Panc1 (cell line): Measurements from ENCODE around the gene POLR3E. TPM values are rescaled to one million over a fixed set of nuclear protein-coding genes. Genes with fewer than 3 reads are reported as not detected.
A peak's percentile ranks its signal among the peaks of the same experiment; 100 is the strongest.

Experiments used
- ATAC-seq: fragments of 200-7000 bp; cut with Tn5 transposase; 2 replicates; pipeline ENCODE4 v1.9.1; 2020; ENCODE audit warnings: mild to moderate bottlenecking, moderate library complexity
- BruUV-seq: library from RNA; stranded (reverse); fragments of 400-500 nt; replicated peaks from 2 replicates; lab custom pipeline; 2021; lab: Mats Ljungman, UMichigan
- CTCF ChIA-PET: fragments of 300-600 bp; sonication (Branson Sonifier 250); formaldehyde crosslinking; loops from one replicate; lab custom pipeline; 2022; ENCODE audit warnings: antibody characterized with exemption; lab: Charles Lee
- POLR2A ChIA-PET: fragments of 300-600 bp; sonication (Branson Sonifier 250); formaldehyde crosslinking; loops from one replicate; lab custom pipeline; 2022; ENCODE audit warnings: antibody characterized with exemption; lab: Charles Lee
- DNase-seq: peaks from one replicate; pipeline ENCODE4 v3.0.0-alpha.2; 2010; ENCODE audit warnings: low read depth, low spot score
- H3K27ac ChIP-seq: 2 replicates; pipeline ENCODE4 v1.5.1; 2011; ENCODE audit warnings: mild to moderate bottlenecking, low read length, inconsistent platforms
- H3K27me3 ChIP-seq: fragments of 200-500 bp; sonication (Bioruptor generic); 2 replicates; pipeline ENCODE4 v1.6.0; 2014; ENCODE audit warnings: low read length, inconsistent platforms; ENCODE audit not compliant: control insufficient read depth, insufficient read depth
- H3K36me3 ChIP-seq: fragments of 200-500 bp; sonication (Bioruptor generic); 2 replicates; pipeline ENCODE4 v1.5.1; 2014; ENCODE audit warnings: inconsistent platforms, mild to moderate bottlenecking, low read length, moderate library complexity; ENCODE audit not compliant: control insufficient read depth, insufficient read depth
- H3K4me1 ChIP-seq: 2 replicates; pipeline ENCODE4 v1.5.1; 2011; ENCODE audit warnings: inconsistent platforms, mild to moderate bottlenecking, low read length, moderate library complexity; ENCODE audit not compliant: control insufficient read depth, insufficient read depth
- H3K4me3 ChIP-seq, 2 experiments: 2 replicates each; pipeline ENCODE4 v1.5.1; 2011 to 2012; ENCODE audit warnings: low read depth in 2 of 2, low read length in 2 of 2, mild to moderate bottlenecking in 2 of 2, inconsistent platforms in 1 of 2, moderate library complexity in 1 of 2
- H3K9me3 ChIP-seq: fragments of 200-500 bp; sonication (Bioruptor generic); 2 replicates; pipeline ENCODE4 v1.5.1; 2014; ENCODE audit warnings: low read depth, mild to moderate bottlenecking, inconsistent platforms, low read length, moderate library complexity; ENCODE audit not compliant: control insufficient read depth, insufficient read depth
- POLR2AphosphoS5 ChIP-seq: IDR thresholded peaks from 2 replicates; pipeline ENCODE4 v1.6.1; 2012; ENCODE audit warnings: mild to moderate bottlenecking, low read depth, low read length, moderate library complexity
- SIN3A ChIP-seq: IDR thresholded peaks from 2 replicates; pipeline ENCODE4 v1.6.1; 2012; ENCODE audit warnings: low read depth, mild to moderate bottlenecking, low read length, moderate library complexity, borderline replicate concordance; ENCODE audit not compliant: insufficient read depth
- TCF7L2 ChIP-seq: IDR thresholded peaks from 2 replicates; pipeline ENCODE4 v1.6.1; 2011; ENCODE audit warnings: mild to moderate bottlenecking, low read depth, low read length, inconsistent platforms
- in situ Hi-C: cut with HindIII; loops from 2 replicates; pipeline ENCODE4 v1.10.0; 2016; ENCODE audit warnings: low sequenced_read_pairs, low pct_unique_long_range_greater_than_20kb
- intact Hi-C: fragments of 100-400 bp; cut with micrococcal nuclease; formaldehyde crosslinking; loops from one replicate; pipeline ENCODE4 v1.10.0; 2022; ENCODE audit not compliant: unreplicated experiment
- total RNA-seq: library from RNA; stranded (reverse); gene quantifications from one replicate; pipeline ENCODE4 v1.2.1, GENCODE V29; 2021; ENCODE audit not compliant: unreplicated experiment
- TF ChIP-seq, protein P1 (sequence below): fragments of 450-650 bp; IDR thresholded peaks from 2 replicates; pipeline ENCODE4 v1.5.1; 2017; ENCODE audit warnings: mild to moderate bottlenecking
- TF ChIP-seq, protein P2 (sequence below), 2 experiments: IDR thresholded peaks; 2 replicates each; pipeline ENCODE4 v1.6.1; 2011 to 2012; ENCODE audit warnings: low read depth in 2 of 2, control low read depth in 1 of 2, low read length in 1 of 2, mild to moderate bottlenecking in 1 of 2, moderate library complexity in 1 of 2; ENCODE audit not compliant: insufficient read depth in 1 of 2

Gene POLR3E
- total RNA-seq, 1 experiment from 2014 or later: 45.2 TPM

DNA sequence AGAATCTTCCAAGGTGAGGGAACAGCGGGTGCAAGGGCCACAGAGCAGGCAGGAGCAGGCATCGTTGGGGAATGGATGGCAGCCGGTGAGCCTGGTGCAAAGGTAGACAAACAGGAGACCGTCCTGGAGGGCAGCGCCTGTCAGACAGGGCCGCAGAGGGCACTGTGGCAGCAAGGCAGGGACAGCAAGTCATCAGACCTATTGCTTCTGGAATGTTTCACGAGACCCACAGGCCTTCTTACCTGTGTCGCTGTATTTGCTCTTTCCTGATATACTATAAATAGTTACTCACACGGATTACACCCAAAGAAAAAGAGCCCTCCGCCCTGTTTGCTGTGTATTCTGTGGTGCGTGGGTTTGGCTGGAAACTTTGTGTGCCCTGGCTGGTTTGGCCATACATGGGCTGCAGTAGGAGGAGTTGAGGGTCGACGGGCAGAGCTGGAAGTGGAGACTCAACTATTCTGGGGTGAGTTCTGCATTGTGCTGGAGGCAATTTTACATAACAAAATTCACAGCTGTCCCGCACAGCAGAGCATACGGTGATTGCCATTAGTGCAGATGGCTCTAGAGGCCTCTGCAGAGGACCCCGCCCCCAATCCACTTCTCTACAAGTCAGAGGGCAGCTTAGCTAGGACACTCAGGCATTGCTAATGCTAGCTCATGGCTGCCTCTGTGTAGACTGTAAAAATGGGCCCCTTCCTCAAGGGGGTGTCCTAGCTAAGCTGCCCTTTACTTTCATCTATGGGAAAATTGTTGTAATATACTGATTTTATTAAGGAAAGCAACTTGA lies 18.6 kb upstream of the POLR3E start:
- Histone ChIP-seq H3K27me3 (no peaks in the 10 kb centered on the region), H3K36me3 (no peaks in the 10 kb centered on the region), H3K4me3 (no peak overlapping the region), H3K4me1 (no peaks in the 10 kb centered on the region), H3K9me3 (no peaks in the 10 kb centered on the region), H3K27ac (no peak overlapping the region)
- in situ Hi-C loops (no loop called here), intact Hi-C loops (no loop called here)
- ChIA-PET CTCF (interaction anchor here (0.7 kb wide), 1 partner anchor 73 kb away, joined by 3 read pairs; no protein-coding TSS in a partner anchor), POLR2A (no interaction called here)
- BruUV-seq: no TSS peak
- DNase-seq: no peak
- ATAC-seq: peak; percentile 56; the same call in 1 of the 2 replicates
- TF ChIP-seq POLR2AphosphoS5: no peak
- no peak for TF ChIP-seq SIN3A
- no peak for TF ChIP-seq TCF7L2
- TF ChIP-seq, protein P1, sequence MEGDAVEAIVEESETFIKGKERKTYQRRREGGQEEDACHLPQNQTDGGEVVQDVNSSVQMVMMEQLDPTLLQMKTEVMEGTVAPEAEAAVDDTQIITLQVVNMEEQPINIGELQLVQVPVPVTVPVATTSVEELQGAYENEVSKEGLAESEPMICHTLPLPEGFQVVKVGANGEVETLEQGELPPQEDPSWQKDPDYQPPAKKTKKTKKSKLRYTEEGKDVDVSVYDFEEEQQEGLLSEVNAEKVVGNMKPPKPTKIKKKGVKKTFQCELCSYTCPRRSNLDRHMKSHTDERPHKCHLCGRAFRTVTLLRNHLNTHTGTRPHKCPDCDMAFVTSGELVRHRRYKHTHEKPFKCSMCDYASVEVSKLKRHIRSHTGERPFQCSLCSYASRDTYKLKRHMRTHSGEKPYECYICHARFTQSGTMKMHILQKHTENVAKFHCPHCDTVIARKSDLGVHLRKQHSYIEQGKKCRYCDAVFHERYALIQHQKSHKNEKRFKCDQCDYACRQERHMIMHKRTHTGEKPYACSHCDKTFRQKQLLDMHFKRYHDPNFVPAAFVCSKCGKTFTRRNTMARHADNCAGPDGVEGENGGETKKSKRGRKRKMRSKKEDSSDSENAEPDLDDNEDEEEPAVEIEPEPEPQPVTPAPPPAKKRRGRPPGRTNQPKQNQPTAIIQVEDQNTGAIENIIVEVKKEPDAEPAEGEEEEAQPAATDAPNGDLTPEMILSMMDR: no peak
- TF ChIP-seq, protein P2, sequence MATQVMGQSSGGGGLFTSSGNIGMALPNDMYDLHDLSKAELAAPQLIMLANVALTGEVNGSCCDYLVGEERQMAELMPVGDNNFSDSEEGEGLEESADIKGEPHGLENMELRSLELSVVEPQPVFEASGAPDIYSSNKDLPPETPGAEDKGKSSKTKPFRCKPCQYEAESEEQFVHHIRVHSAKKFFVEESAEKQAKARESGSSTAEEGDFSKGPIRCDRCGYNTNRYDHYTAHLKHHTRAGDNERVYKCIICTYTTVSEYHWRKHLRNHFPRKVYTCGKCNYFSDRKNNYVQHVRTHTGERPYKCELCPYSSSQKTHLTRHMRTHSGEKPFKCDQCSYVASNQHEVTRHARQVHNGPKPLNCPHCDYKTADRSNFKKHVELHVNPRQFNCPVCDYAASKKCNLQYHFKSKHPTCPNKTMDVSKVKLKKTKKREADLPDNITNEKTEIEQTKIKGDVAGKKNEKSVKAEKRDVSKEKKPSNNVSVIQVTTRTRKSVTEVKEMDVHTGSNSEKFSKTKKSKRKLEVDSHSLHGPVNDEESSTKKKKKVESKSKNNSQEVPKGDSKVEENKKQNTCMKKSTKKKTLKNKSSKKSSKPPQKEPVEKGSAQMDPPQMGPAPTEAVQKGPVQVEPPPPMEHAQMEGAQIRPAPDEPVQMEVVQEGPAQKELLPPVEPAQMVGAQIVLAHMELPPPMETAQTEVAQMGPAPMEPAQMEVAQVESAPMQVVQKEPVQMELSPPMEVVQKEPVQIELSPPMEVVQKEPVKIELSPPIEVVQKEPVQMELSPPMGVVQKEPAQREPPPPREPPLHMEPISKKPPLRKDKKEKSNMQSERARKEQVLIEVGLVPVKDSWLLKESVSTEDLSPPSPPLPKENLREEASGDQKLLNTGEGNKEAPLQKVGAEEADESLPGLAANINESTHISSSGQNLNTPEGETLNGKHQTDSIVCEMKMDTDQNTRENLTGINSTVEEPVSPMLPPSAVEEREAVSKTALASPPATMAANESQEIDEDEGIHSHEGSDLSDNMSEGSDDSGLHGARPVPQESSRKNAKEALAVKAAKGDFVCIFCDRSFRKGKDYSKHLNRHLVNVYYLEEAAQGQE (IDR thresholded peaks at IDR 0.05; ENCODE audit: insufficient read depth in 1 of 2, low read depth in 2 of 2, low read length in 1 of 2): no peak

DNA sequence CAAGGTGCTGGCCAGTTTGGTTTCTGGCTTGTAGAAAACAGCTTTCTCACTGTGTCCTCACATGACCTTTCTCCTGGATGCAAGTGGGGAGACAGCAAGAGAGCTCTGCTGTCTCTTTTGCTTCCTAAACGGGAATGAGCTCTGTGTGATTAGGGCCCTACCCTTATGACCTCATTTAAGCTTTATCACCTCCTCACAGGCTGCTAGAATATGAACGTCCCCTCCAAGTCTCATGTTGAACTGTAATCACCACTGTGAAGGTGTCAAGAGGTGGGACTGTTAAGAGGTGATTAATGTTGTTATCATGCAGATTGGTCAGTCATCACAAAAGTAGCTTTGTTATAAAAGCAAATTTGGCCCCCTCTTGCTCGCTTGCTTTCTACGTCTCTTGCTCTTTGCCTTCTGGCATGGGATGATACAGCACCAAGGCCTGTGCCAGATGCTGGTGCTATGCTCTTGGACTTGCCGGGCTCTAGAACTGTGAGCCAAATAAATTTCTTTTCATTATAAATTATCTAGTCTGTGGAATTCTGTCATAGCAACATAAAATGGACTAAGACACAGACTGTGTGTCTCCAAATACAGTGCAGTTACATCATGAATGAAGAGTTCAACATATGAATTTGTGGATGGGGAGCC lies 14.8 kb upstream of the POLR3E start:
- ChIA-PET CTCF (no interaction called here), POLR2A (no interaction called here)
- BruUV-seq: no TSS peak
- no peak for ATAC-seq
- in situ Hi-C loops (no loop called here), intact Hi-C loops (no loop called here)
- H3K4me1 ChIP-seq: no peaks in the 10 kb centered on the region
- no peak overlapping the region for H3K27ac ChIP-seq
- no peak for DNase-seq
- H3K4me3 ChIP-seq: no peak overlapping the region
- no peaks in the 10 kb centered on the region for H3K9me3 ChIP-seq
- TF ChIP-seq, protein P1: no peak
- no peak for TF ChIP-seq SIN3A
- TF ChIP-seq, protein P2 (IDR thresholded peaks at IDR 0.05; ENCODE audit: insufficient read depth in 1 of 2, low read depth in 2 of 2, low read length in 1 of 2): no peak
- no peak for TF ChIP-seq TCF7L2
- TF ChIP-seq POLR2AphosphoS5: no peak
- no peaks in the 10 kb centered on the region for H3K36me3 ChIP-seq
- H3K27me3 ChIP-seq: no peaks in the 10 kb centered on the region
